ENCODE results near the gene IPO11.

The IPO11 gene

DNA sequence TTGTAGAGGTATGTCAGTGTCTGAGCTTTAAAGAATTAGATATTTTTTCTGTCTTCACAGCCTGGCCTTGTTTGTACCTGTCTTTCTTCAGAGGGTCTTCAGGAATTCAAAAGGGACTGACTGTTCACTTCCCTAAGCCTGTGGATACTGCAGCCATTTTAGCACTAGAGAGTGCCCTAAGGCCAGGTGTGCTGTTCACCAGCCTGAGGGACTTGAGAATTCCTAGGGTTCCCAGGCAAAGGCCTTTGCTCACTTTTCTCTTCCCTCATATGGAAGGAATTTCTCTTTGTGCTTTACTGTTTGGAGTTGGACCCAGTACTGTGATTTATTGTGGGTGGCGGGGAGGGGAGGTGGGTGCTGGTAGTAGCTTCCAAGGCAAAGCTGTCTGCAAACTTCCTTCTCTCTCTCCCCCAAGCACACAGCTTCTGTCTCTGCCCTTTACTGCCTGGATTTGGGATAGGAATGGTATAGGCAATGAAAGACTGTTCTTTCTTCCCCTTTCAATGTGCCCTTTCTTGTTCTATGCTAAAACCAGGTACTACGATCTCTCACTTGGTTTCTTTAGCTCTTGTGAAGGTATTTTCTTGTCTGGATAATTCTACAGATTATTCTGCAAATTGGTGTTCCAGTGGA is 156.4 kb downstream of the IPO11 start:
- no peak for DNase-seq (ENCODE audit: low read depth, low spot score)

DNA sequence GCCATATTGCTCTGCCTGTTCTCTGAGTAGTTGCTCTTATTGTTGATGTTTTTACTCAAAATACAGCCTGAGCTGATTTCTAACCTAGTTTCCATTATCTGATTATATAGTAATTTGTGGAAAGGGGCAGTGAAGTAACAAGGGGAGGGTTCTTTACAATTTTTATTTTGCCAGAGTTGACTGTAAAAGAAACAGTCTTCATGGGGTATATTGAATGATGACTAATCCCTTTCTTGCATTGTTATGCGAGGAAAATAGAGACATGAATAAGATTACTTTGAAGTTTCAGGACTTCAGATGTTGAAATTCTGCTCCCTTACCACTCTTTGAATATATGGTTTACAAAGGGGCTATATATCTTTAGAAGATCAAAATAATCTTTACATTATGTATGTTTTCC is 156.9 kb downstream of the IPO11 start:
- DNase-seq (ENCODE audit: low read depth, low spot score) = no peak

GRCh38 chr5:62572918-62573514 is 160.5 kb downstream of the IPO11 start:
- DNase-seq (ENCODE audit: low read depth, low spot score) = no peak

GRCh38 chr5:62574599-62574998 is 162.0 kb downstream of the IPO11 start:
- no peak for DNase-seq (ENCODE audit: low read depth, low spot score)

GRCh38 chr5:62575066-62575465 is 162.5 kb downstream of the IPO11 start:
- no peak for DNase-seq (ENCODE audit: low read depth, low spot score)

GRCh38 chr5:62575489-62575888 is 162.9 kb downstream of the IPO11 start:
- no peak for DNase-seq (ENCODE audit: low read depth, low spot score)

GRCh38 chr5:62576570-62577170 is 164.1 kb downstream of the IPO11 start:
- DNase-seq (ENCODE audit: low read depth, low spot score) = no peak

DNA sequence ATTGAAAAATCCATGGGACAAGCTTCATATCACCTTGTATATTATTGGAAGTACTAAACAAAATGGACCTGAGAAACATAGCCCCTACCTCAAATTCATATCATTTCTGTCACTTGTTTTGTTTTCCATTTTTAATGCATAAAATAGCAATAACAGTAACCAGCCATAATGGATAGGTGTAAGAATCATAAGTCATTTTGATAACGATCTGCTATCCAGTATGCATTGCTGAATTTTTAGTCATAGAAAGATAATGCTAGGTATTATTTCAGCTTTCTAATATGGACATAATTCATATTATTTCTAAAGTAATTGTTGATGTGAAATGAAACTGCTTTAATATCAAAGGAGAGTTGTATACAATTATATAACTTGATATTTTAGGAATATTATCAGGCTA is 164.9 kb downstream of the IPO11 start:
- DNase-seq (ENCODE audit: low read depth, low spot score) = no peak

GRCh38 chr5:62578540-62578939 is 166.0 kb downstream of the IPO11 start, which contains the start of gene LRRC70:
Gene LRRC70, plus strand, starts transcription at chr5:62578819. Its CDS starts 620 bp downstream, at chr5:62579439.
- peak; percentile 59 for DNase-seq (ENCODE audit: low read depth, low spot score)

DNA sequence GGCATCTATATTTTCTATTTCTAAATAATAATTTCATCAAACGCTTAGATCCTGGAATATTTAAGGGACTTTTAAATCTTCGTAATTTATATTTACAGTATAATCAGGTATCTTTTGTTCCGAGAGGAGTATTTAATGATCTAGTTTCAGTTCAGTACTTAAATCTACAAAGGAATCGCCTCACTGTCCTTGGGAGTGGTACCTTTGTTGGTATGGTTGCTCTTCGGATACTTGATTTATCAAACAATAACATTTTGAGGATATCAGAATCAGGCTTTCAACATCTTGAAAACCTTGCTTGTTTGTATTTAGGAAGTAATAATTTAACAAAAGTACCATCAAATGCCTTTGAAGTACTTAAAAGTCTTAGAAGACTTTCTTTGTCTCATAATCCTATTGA is 167.2 kb downstream of the IPO11 start:
- DNase-seq (ENCODE audit: low read depth, low spot score) = no peak

GRCh38 chr5:62581836-62582597 is 169.5 kb downstream of the IPO11 start:
- DNase-seq (ENCODE audit: low read depth, low spot score) = no peak

- no peak for DNase-seq (ENCODE audit: low read depth, low spot score)
Observed at GRCh38 chr5:62584391-62584790, 171.8 kb downstream of the IPO11 start.

DNA sequence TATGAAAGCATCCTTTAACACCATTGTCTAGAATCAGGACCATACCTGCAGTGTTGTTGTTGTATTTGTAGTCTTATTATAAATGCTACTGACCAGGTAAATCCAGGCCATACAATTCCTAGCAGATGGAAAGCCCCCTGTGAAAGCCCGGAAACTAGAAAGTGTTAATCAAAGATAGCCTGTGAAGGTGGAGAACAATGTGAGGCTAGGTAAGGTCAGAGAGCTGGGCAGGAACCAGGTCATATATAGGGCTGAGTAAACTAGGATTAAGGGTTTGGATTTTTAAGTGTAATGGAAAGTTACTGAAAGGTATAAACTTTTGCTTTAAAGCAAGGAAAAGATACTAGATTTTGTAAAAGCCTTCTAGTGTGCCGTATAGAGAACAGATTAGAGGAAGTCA is 172.7 kb downstream of the IPO11 start:
- DNase-seq (ENCODE audit: low read depth, low spot score) = no peak

GRCh38 chr5:62585751-62586150 is 173.2 kb downstream of the IPO11 start:
- no peak for DNase-seq (ENCODE audit: low read depth, low spot score)

- DNase-seq (ENCODE audit: low read depth, low spot score) = no peak
Observed at GRCh38 chr5:62587737-62588136, 175.2 kb downstream of the IPO11 start.

DNA sequence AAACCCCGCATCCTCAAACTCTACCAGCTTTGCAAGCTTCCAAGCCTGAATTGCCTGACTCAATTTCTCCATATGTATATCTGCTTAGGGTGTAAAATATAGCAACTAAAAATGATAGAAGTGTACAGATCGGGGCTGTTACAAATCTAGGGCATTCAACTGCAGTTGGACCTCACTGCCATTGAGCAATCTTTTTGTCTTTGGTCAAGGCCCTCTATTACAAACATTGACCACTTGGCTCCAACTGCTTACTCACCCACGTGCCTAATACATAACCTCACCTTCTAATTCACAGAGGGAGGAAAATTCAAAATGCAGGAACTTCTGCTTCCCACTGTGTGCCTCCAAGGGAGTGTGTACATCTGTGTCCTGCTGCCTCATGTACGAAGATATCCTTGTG is 176.1 kb downstream of the IPO11 start:
- DNase-seq (ENCODE audit: low read depth, low spot score) = no peak

GRCh38 chr5:62589504-62589903 is 176.9 kb downstream of the IPO11 start:
- no peak for DNase-seq (ENCODE audit: low read depth, low spot score)

- no peak for DNase-seq (ENCODE audit: low read depth, low spot score)
Observed at GRCh38 chr5:62590387-62590786, 177.8 kb downstream of the IPO11 start.

GRCh38 chr5:62592558-62592957 is 180.0 kb downstream of the IPO11 start:
- no peak for DNase-seq (ENCODE audit: low read depth, low spot score)

DNA sequence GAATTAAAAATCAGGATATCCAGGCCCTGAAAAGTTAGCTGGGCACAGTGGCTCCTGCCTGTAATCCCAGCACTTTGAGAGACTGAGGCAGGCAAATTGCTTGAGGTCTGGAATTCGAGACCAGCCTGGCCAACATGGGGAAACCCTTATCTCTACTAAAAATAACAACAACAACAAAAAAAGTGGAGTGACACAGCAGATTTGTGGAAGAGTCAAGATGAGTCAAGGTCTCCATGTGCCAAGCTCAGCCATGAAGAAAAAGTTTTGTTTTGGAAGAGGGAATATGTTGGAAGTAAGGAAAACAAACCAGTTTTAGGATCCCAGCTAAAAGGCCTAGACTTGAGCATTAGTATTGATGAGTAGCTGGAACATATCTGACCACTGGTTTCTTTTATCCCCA is 180.8 kb downstream of the IPO11 start:
- DNase-seq (ENCODE audit: low read depth, low spot score) = no peak

- DNase-seq (ENCODE audit: low read depth, low spot score) = no peak
Observed at GRCh38 chr5:62594364-62594984, 181.9 kb downstream of the IPO11 start.

DNA sequence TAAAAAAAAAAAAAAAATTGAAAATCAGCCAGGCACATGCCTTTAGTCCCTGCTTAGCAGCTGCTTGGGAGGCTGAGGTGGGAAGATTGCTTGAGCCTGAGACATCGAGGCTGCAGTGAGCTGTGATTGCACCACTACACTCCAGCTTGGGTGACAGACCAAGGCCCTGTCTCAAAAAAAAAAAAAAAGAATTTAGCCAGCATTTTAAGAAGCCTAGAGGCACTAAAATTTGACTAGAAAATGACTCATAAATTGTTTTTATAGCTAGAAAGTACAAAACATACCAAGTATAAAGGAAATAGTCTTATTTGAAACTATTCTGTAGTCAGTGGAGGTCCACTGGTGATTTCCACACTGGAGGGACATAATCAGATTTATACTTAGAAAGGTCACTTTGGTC is 183.5 kb downstream of the IPO11 start:
- DNase-seq (ENCODE audit: low read depth, low spot score) = no peak

Measured in iPS DF 19.7 (cell line).